SK-N-SH treated with all-trans-retinoic acid at 6 μM for 48 hours (cell line): ENCODE data around the gene RBM23.

ENCODE experiments used
- ATAC-seq: fragments of 200-7000 bp; cut with Tn5 transposase; 3 replicates; pipeline ENCODE4 v1.9.1; 2020; ENCODE audit warnings: mild to moderate bottlenecking, moderate library complexity
- ARNTL ChIP-seq: fragments of 450-650 bp; formaldehyde crosslinking; IDR thresholded peaks from 2 replicates; pipeline ENCODE4 v1.5.0; 2020; ENCODE audit warnings: low read depth, mild to moderate bottlenecking, moderate library complexity, borderline replicate concordance
- CSDC2 ChIP-seq: fragments of 250-450 bp; sonication (Bioruptor Pico); IDR thresholded peaks from 2 replicates; pipeline ENCODE4 v1.5.0; 2020; ENCODE audit warnings: mild to moderate bottlenecking, moderate library complexity
- ESRRG ChIP-seq: fragments of 250-450 bp; sonication (Bioruptor Pico); IDR thresholded peaks from 2 replicates; pipeline ENCODE4 v1.6.1; 2021; ENCODE audit warnings: mild to moderate bottlenecking
- GLIS3 ChIP-seq: fragments of 250-450 bp; sonication (Bioruptor Pico); IDR thresholded peaks from 2 replicates; pipeline ENCODE4 v1.5.0; 2020; ENCODE audit warnings: mild to moderate bottlenecking, moderate library complexity
- ISL1 ChIP-seq: fragments of 250-450 bp; sonication (Bioruptor Pico); IDR thresholded peaks from 2 replicates; pipeline ENCODE4 v2.1.2; 2022; ENCODE audit warnings: mild to moderate bottlenecking, moderate library complexity
- OSR1 ChIP-seq: fragments of 250-450 bp; sonication (Bioruptor Pico); IDR thresholded peaks from 2 replicates; pipeline ENCODE4 v1.8.0; 2022; ENCODE audit warnings: moderate library complexity, mild to moderate bottlenecking, inconsistent platforms
- PPARA ChIP-seq: fragments of 250-450 bp; sonication (Bioruptor Pico); IDR thresholded peaks from 2 replicates; pipeline ENCODE4 v1.5.0; 2020; ENCODE audit warnings: mild to moderate bottlenecking, borderline replicate concordance
- RARB ChIP-seq: fragments of 250-450 bp; sonication (Bioruptor Pico); IDR thresholded peaks from 2 replicates; pipeline ENCODE4 v1.8.0; 2021; ENCODE audit warnings: mild to moderate bottlenecking, moderate library complexity
- SNAI2 ChIP-seq: fragments of 250-450 bp; sonication (Bioruptor Pico); IDR thresholded peaks from 2 replicates; pipeline ENCODE4 v1.5.0; 2020; ENCODE audit warnings: mild to moderate bottlenecking, moderate library complexity
- TCF4 ChIP-seq: fragments of 250-450 bp; sonication (Bioruptor Pico); IDR thresholded peaks from 2 replicates; pipeline ENCODE4 v1.8.0; 2021; ENCODE audit warnings: mild to moderate bottlenecking, moderate library complexity, borderline replicate concordance
- TOX ChIP-seq: fragments of 250-450 bp; sonication (Bioruptor Pico); IDR thresholded peaks from 2 replicates; pipeline ENCODE4 v1.8.0; 2021; ENCODE audit warnings: mild to moderate bottlenecking, moderate library complexity, borderline replicate concordance
- ZFP3 ChIP-seq: fragments of 250-450 bp; sonication (Bioruptor Pico); IDR thresholded peaks from 2 replicates; pipeline ENCODE4 v1.5.0; 2020; ENCODE audit warnings: mild to moderate bottlenecking, moderate library complexity
- ZNF70 ChIP-seq: fragments of 450-650 bp; formaldehyde crosslinking; IDR thresholded peaks from 2 replicates; pipeline ENCODE4 v1.5.0; 2020; ENCODE audit warnings: mild to moderate bottlenecking, moderate library complexity
- ZNF8 ChIP-seq: fragments of 450-650 bp; formaldehyde crosslinking; IDR thresholded peaks from 2 replicates; pipeline ENCODE4 v1.5.0; 2020; ENCODE audit warnings: mild to moderate bottlenecking, moderate library complexity
- TF ChIP-seq, protein P1 (sequence below): fragments of 250-450 bp; sonication (Bioruptor Pico); IDR thresholded peaks from 2 replicates; pipeline ENCODE4 v1.5.1; 2020; ENCODE audit warnings: low read depth, mild to moderate bottlenecking, moderate library complexity
- TF ChIP-seq, protein P2 (sequence below): fragments of 250-450 bp; sonication (Bioruptor Pico); IDR thresholded peaks from 2 replicates; pipeline ENCODE4 v1.8.0; 2021; ENCODE audit warnings: low read depth, mild to moderate bottlenecking, moderate library complexity, borderline replicate concordance
- TF ChIP-seq, protein P3 (sequence below): fragments of 250-450 bp; sonication (Bioruptor Pico); IDR thresholded peaks from 2 replicates; pipeline ENCODE4 v1.5.0; 2020; ENCODE audit warnings: mild to moderate bottlenecking, moderate library complexity
- TF ChIP-seq, protein P4 (sequence below): fragments of 250-450 bp; sonication (Bioruptor Pico); IDR thresholded peaks from 2 replicates; pipeline ENCODE4 v1.5.1; 2021; ENCODE audit warnings: mild to moderate bottlenecking, moderate library complexity

The RBM23 gene

GRCh38 chr14:22903742-22904087, 15.2 kb downstream of the RBM23 start:
- no peak for ATAC-seq
- no peak for TF ChIP-seq CSDC2 (CRISPR knock-in tag)
- no peak for TF ChIP-seq ESRRG (CRISPR knock-in tag)
- no peak for TF ChIP-seq ISL1 (CRISPR knock-in tag)
- TF ChIP-seq, protein P1, sequence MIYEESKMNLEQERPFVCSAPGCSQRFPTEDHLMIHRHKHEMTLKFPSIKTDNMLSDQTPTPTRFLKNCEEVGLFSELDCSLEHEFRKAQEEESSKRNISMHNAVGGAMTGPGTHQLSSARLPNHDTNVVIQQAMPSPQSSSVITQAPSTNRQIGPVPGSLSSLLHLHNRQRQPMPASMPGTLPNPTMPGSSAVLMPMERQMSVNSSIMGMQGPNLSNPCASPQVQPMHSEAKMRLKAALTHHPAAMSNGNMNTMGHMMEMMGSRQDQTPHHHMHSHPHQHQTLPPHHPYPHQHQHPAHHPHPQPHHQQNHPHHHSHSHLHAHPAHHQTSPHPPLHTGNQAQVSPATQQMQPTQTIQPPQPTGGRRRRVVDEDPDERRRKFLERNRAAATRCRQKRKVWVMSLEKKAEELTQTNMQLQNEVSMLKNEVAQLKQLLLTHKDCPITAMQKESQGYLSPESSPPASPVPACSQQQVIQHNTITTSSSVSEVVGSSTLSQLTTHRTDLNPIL (CRISPR knock-in tag), result no peak
- TF ChIP-seq GLIS3 (CRISPR knock-in tag), result no peak
- TF ChIP-seq, protein P2, sequence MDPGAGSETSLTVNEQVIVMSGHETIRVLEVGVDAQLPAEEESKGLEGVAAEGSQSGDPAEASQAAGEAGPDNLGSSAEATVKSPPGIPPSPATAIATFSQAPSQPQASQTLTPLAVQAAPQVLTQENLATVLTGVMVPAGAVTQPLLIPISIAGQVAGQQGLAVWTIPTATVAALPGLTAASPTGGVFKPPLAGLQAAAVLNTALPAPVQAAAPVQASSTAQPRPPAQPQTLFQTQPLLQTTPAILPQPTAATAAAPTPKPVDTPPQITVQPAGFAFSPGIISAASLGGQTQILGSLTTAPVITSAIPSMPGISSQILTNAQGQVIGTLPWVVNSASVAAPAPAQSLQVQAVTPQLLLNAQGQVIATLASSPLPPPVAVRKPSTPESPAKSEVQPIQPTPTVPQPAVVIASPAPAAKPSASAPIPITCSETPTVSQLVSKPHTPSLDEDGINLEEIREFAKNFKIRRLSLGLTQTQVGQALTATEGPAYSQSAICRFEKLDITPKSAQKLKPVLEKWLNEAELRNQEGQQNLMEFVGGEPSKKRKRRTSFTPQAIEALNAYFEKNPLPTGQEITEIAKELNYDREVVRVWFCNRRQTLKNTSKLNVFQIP, result no peak
- TF ChIP-seq, protein P3, sequence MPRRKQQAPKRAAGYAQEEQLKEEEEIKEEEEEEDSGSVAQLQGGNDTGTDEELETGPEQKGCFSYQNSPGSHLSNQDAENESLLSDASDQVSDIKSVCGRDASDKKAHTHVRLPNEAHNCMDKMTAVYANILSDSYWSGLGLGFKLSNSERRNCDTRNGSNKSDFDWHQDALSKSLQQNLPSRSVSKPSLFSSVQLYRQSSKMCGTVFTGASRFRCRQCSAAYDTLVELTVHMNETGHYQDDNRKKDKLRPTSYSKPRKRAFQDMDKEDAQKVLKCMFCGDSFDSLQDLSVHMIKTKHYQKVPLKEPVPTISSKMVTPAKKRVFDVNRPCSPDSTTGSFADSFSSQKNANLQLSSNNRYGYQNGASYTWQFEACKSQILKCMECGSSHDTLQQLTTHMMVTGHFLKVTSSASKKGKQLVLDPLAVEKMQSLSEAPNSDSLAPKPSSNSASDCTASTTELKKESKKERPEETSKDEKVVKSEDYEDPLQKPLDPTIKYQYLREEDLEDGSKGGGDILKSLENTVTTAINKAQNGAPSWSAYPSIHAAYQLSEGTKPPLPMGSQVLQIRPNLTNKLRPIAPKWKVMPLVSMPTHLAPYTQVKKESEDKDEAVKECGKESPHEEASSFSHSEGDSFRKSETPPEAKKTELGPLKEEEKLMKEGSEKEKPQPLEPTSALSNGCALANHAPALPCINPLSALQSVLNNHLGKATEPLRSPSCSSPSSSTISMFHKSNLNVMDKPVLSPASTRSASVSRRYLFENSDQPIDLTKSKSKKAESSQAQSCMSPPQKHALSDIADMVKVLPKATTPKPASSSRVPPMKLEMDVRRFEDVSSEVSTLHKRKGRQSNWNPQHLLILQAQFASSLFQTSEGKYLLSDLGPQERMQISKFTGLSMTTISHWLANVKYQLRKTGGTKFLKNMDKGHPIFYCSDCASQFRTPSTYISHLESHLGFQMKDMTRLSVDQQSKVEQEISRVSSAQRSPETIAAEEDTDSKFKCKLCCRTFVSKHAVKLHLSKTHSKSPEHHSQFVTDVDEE (CRISPR knock-in tag), result no peak
- TF ChIP-seq ZFP3 (CRISPR knock-in tag), result no peak
- no peak for TF ChIP-seq ARNTL (CRISPR knock-in tag)
- no peak for TF ChIP-seq ZNF8 (CRISPR knock-in tag)
- no peak for TF ChIP-seq SNAI2 (CRISPR knock-in tag)

- no peak for TF ChIP-seq TCF4 (CRISPR knock-in tag)
- TF ChIP-seq ZFP3 (CRISPR knock-in tag), result no peak
- no peak for TF ChIP-seq GLIS3 (CRISPR knock-in tag)
- TF ChIP-seq ZNF70 (CRISPR knock-in tag), result no peak
- no peak for TF ChIP-seq CSDC2 (CRISPR knock-in tag)
- no peak for TF ChIP-seq ISL1 (CRISPR knock-in tag)
- no peak for TF ChIP-seq ESRRG (CRISPR knock-in tag)
- TF ChIP-seq ZNF8 (CRISPR knock-in tag), result no peak
- TF ChIP-seq, protein P4, sequence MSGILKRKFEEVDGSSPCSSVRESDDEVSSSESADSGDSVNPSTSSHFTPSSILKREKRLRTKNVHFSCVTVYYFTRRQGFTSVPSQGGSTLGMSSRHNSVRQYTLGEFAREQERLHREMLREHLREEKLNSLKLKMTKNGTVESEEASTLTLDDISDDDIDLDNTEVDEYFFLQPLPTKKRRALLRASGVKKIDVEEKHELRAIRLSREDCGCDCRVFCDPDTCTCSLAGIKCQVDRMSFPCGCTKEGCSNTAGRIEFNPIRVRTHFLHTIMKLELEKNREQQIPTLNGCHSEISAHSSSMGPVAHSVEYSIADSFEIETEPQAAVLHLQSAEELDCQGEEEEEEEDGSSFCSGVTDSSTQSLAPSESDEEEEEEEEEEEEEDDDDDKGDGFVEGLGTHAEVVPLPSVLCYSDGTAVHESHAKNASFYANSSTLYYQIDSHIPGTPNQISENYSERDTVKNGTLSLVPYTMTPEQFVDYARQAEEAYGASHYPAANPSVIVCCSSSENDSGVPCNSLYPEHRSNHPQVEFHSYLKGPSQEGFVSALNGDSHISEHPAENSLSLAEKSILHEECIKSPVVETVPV (CRISPR knock-in tag), result no peak
- no peak for TF ChIP-seq OSR1 (CRISPR knock-in tag)
- TF ChIP-seq, protein P3 (CRISPR knock-in tag), result no peak
- TF ChIP-seq TOX (CRISPR knock-in tag), result no peak
- TF ChIP-seq, protein P1 (CRISPR knock-in tag), result no peak
- TF ChIP-seq RARB (CRISPR knock-in tag), result no peak
- no peak for TF ChIP-seq ARNTL (CRISPR knock-in tag)
- TF ChIP-seq PPARA (CRISPR knock-in tag), result no peak
- ATAC-seq, result no peak
Measured at GRCh38 chr14:22901799-22902198, 17.1 kb downstream of the RBM23 start.
